DMS153 (cell line): ENCODE results near the gene OR52N1.

ENCODE experiments used
- DNase-seq: peaks from one replicate; lab custom pipeline; 2025; lab: John Stamatoyannopoulos, UW

Gene OR52N1

DNA sequence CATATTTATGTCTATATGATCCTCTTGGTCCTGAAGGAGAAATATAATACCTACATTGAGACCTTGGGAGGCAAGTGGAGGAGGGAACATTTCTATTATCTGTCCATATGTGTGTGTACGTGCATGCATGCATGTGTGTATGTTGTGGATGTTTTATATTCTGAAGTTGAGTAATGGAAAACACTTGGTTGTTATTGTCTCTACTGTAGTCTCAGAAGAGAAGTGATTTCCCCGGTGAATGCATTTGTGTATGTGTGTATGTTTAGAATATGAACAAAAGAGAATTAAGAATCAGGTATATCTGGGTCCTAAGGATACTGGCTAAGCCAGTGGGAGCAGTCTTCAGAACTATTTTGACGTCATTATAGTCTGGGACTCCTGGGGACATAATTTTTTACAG, at the start of gene OR52N1:
OR52N1 (minus strand) TSS at position 101 of the 400 bp plus-strand sequence. CDS start 2,449 bp downstream, outside the sequence.
- no peak for DNase-seq

DNA sequence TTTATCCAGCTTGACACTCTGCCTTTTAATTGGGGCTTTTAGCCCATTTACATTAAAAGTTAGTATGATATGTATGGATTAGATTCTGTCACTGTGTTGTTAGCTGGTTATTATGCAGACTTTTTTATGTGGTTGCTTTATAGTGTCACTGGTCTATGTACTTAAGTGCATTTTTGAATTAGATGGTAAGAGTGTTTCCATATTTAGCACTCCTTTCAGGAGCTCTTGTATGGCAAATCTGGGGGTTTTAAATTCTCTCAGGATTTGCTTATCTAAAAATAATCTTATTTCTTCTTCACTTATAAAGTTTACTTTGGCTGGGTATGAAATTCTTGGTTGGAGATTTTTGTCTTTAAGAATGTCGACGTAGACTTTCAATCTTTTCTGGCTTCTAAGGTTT, 46.6 kb upstream of the OR52N1 start:
- DNase-seq, result no peak

DNA sequence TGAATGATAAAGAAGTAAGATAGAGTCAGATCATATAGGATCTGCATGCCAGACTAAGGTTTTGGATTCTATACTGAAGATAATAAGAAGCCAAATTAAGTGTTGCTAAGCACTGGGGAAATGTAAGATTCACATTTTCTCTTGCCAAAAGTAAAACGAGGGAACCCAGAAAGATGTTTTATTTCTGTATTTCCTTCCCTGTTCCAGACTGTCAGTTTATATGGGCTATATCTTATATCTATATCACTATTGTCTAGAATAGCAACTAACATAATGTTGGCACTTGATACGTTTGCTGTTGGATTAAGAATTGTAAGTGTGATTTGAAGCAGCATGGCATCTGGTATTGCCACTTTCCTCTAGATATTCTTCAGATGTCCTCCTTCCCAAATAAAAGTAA, 42.4 kb upstream of the OR52N1 start:
- no peak for DNase-seq

DNA sequence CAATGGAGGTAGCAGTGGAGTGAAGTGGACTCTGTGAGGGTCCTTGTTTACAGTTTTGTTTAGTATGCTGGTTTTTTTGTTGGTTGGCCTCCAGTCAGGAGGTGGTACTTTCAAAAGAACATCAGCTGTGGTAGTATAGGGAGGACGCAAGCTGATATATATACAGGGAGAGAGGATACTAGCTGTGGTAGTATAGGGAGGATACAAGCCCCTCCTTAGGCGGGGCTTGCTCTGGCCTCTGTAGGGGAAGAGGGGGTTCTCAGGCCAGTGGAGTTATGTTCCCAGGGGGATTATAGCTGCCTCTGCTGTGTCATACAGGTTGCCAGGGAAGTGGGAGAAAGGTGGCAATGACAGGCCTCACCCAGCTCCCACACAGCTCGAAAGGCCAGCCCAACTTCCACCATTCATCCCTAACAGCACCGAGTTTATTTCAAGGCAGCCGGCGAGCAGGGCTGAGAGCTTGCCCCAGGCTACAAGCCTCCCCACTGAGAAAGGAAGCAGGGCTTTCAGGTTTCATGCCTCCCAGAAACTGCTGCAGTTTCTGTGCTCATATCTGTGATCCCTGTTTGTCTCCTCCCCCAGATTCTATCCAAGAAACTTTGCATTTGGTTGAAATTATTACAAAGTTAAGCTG, 40.2 kb upstream of the OR52N1 start:
- no peak for DNase-seq

DNA sequence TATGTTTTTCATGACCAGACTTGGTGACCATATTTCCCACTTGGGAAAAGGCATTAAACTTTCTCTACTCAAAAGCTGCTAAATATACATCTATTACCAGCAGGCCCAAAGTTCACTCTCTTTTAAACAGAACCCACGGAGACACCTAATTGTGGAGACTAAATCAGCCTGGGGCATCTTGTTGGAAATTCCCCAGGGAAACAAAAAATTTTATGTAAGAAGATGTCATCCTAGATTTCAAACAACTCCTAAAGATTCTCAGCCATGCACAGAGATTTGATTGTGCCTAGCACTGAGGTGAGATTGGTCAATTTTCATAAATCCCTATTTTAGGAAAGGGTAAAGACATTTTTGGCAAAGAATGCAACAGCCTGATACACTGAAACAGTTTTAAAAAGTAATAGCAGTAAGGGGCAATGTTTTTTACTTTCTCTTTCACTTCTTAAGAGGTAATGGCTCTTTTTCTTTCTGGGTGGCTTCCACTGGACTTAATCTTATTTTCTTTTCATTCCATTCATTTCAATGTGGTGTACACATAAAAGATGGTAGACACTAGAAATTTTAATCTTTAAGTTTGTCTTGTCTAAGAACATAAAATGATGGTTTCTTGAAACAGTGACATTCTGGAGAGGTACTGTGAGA, 27.3 kb upstream of the OR52N1 start:
- no peak for DNase-seq

DNA sequence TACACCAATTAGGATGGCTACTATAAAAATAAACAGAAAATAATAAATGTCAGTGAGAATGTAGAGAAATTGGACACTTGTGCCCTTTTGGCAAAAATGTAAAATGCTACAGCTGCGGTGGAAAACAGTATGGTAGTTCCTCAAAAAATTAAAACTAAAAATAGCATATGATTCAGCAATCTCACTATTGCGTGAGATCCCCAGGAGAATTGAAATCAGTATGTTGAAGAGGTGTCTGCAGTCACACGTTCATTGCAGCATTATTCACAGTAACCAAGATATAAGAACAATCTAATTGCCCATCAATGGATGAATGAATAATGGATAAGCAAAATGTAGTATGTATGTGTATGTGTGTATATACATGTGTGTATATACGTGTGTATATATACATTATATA, 24.5 kb upstream of the OR52N1 start:
- no peak for DNase-seq

DNA sequence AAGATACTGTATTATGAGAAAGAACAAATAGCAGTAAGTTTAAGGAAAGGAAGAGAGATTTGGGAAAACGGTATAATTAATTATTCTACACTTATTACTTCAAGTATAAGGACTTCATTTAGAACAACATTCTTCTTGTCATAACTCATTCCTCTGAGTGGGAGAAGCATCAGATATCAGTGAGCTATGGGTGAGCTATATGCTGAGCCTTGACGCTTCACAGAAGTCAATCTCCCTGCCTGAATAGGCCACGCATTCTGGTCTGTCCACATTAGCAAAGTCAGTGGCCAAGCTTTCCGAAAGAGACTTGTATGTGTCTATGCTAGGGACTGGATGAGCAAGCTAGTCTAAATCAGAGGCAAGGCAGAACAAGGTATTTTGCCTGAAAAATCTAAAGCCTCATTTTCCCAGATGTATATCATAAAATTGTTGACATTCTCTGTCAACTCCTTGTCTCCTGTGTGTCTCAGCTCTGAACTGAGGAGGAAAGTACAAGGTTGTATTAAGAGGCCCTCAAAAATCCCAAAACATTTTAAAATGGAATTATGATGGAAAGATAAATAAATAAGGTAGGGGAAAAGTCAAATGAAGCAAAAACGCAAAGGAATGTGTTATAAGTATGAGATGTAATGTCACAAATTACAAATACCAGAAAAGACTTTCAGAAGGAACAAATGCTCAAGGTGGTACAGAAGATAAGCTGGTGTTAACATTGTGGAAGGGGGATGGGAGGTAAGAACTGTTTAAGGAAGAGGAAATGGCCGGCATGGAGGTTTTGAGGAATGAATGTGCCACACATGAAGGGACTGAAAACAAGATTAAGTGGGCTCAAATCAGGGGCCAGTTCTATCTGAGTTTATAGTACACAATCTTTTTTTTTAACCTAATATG, 19.1 kb upstream of the OR52N1 start:
- DNase-seq, result no peak

DNA sequence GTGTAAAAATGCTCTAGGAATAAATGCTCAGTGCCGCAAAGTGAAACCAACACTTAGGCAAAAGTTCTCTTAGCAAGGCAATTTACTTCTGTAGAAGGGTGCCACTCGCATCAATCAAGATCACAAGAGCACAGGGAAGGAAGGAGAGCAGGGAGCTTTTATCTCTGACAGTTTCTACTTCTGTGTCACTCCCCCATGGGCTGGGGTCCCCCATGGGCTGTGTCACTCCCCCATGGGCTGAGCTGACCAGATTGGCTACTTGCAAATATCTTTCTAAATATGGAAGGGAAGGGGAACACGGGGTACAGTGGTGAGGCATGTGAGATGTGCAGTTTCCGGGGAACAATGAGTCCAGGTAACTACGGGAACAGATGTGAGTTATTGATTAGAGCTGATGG, 18.1 kb upstream of the OR52N1 start:
- DNase-seq, result no peak

DNA sequence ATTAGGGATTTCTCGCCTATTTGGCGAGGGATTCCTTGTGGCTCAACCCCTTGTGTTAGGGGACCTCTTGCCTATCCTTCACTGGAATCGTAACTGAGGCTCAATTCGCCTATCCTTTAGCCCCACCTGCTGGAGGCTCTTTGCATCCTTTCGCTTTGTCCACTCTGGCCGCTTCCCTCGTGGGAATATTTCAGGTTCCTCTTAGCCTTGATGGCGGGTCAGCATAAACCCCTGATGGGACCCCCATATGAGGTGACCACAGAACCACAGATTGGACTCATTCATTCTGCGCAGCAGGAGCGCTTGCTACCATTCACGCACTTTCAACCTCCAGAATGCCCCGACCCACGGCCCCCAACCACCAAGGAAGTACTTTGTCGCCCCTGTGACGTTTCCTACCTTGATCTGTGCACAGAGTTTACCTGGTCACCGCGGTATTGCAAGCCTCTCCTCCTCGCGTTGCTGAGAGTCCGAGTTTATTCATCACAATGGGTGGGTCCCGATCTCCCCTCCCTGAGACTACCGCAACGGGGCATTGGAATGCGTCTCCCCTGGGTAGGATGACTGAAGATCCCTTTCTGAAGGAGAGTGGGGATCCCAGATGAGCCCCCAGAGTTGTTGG, 17.5 kb upstream of the OR52N1 start, which contains the start of gene OR52N2:
OR52N2 (plus strand) TSS at position 425 of the 622 bp plus-strand sequence. CDS start 11,412 bp downstream, outside the sequence.
- peak; percentile 48 for DNase-seq

DNA sequence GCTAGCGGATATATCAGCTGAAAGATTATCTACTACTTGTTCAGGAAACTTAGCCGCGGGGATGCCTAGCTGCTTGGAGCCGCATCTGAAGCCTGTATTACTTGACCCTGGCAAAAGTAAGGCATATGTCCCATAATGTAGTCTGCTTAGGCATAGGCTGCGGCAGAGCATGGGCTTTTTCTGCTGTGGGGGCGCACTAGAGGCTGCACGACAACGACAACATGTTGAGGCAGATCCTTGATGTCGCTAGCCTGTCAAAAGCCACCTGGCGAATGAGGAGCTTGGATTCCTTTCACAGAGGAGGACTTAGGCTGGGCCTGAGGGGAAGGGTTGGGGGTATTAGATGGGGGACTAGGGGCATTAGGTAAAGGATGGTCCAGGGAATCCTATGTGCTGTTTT, 16.5 kb upstream of the OR52N1 start:
- DNase-seq, result no peak

DNA sequence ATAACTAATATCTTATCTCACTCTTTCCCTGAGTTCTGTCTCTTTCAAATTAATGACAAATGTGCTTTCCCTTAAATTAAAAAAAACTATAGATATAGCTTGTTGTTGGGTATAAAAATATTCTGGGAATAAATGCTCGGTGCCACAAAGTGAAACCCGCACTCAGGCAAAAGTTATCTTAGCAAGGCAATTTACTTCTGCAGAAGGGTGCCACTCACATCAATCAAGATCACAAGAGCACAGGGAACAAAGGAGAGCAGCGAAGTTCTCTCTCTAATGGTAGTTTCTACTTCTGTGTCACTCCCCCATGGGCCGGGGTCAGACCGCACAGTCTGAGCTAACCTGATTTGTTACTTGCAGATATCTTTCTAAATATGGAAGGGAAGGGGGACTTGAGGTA, 12.9 kb upstream of the OR52N1 start:
- DNase-seq, result no peak

DNA sequence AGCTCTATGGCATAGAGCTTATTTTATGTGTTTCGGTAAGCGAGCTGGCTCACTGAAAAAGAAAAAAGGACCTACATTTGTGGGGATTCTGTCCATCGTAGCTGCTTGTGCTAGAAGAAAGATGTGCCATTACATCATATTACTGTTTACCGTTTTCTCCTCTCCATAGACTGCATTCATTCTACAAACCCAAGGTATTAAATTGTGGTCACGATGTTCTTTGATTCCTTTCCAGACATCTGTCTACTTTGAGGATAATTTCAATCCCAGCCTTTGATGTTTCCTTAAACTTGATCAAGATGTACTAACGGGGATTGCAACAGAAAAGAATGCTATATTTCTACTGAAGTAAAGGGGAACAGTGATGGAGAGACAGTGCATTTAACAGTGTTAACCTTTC, 5.5 kb upstream of the OR52N1 start:
- DNase-seq, result no peak

DNA sequence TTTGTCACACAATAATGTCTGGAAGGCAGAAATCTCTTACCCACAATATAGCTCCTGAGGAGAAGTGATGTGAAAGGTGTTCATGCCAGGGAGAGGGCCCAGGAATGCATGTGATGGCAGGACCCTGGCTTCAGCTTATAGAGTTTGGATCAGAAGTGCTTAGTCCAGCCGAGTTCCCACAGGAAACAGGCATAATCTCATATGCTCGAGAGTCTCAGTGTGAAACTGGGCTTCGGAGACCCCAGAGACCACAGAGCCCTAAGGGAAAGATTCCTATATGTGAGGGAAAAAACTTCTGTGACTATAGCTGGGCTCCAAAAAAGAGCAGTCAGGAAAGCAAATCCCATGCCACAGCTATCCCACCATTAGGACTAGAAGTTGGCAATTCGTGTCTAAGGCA, 7.8 kb downstream of the OR52N1 start, which contains the start of gene OR52N5:
OR52N5 (minus strand) TSS at position 101 of the 400 bp plus-strand sequence. CDS start 4,721 bp downstream, outside the sequence.
- DNase-seq, result no peak

DNA sequence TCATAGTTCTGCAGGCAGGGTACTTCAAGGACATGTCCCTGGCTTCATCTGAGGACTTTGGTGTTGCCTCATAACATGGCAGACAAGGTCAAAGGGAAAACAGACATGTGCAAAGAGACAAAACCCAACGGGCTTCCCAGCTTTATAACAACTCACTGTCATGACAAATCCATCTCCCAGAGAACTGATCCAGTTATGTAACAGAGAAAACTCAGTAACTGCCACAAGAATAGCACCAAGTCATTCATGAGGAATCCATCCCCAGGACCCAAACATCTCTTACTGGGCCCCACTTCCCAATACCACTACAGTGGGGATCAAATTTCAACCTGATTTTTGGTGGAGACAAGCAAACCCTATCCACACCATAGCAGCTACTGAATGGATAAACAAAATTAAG, 24.0 kb downstream of the OR52N1 start:
- DNase-seq, result no peak

DNA sequence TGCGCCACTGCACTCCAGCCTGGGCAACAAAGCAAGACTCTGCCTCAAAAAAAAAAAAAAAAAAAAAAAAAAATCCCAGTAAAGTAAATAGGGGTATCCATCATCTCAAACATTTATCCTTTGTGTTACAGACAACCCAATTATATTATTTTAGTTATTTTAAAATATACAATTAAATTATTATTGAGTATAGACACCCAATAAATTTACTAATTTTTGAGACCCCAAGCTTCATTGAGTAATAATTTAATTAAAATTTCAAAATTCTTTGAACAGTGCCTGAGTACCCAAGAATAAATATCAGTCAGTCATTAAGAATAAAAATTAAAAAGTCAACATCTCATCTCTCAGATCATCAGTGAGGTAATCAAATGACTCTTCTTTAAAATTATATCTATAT, 37.1 kb downstream of the OR52N1 start, which contains the start of gene OR52N4:
OR52N4 (plus strand) TSS at position 301 of the 400 bp plus-strand sequence. CDS start 498 bp downstream, outside the sequence.
- no peak for DNase-seq

DNA sequence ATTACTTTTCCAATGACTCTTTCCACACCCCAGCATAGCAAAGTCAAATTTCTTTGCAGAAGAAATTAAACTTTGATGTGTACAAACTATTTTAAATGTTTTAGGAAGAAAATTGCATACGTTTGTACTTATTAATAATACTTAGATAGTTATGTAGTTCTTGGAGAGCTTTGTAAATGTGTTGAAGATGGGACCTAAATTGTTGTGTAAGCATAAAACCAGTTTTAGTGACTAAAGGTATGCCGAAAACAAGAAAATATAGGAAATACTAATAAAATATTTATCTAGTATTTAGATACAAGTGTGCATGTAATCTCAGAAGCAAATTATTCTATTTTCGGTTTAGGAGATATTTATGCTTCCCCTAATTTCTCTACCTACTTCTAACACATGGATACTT, 41.2 kb downstream of the OR52N1 start:
- no peak for DNase-seq

DNA sequence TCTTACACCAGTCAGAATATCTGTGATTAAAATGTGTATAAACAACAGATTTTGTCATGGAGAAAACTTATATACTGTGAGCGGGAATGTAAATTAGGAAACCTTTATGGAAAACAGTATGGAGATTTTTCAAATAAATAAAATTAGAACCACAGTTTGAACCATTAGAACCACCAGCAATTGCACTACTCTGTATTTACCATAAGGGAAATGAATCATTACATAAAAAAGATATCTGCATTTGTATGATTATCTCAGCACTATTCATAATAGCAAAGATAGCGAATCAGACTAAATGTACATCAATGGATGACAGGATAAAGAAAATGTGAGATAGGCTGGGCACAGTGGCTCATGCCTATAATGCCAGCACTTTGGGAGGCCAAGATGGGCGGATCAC, 44.5 kb downstream of the OR52N1 start:
- no peak for DNase-seq

DNA sequence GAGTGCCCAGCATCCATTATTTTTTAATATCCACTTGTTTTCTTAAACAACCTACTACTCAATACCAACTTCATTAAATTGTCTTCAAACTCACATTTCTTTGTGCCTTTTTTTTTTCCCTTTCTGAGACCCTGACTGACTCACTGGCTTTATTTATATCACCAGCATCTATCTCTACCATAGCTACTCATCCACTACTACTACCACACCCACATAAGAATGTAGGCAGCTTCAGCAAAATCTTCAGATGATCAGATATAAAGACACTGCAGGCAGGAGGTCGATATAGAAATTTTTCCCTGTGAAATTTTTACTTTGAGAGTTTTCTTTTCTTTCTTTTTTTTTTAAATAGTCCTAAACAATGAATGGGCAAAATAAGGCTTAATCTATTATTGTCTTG, 52.6 kb downstream of the OR52N1 start:
- no peak for DNase-seq

DNA sequence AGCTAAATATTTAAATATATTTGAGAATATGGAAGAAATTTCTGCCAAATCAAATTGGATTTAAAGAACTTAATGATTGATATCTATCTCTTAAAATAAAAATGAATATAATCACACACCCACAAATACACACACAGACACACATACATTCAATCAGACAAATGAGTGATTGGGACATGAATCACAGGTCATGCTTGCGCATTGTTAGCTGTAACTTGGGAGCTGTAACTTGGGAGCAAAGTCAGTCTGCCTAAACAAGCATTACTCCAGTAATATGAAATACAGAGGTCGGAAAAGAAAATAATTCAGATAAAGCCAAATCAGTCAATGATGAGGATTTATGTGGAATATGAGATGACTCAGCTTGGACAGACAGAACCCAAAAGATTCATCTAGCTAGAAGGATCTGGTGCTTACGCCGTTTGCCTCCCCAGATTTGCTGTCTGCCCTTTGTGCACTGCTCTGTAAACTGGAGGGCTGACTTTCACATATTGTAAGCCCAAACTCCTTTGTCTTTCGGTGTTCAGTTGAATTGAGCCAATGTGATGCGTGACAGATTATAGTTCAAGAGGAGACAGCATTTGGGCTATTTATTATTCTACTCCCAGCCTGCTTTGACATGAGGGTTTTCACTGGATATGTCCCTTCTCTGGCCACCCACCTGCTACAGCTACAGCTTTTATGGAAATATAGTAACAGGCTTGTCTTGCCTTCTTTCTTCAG, 53.2 kb downstream of the OR52N1 start:
- DNase-seq, result no peak

DNA sequence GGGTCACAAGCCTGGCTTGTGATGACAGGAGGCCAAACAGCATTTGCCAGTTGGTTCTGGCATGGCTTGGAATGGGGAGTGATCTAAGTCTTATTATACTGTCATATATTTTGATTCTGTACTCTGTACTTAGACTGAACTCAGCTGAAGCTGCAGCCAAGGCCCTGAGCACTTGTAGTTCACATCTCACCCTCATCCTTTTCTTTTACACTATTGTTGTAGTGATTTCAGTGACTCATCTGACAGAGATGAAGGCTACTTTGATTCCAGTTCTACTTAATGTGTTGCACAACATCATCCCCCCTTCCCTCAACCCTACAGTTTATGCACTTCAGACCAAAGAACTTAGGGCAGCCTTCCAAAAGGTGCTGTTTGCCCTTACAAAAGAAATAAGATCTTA, 54.0 kb downstream of the OR52N1 start:
- DNase-seq, result no peak
